Measurements from ENCODE around the gene KIAA1217.

DNA sequence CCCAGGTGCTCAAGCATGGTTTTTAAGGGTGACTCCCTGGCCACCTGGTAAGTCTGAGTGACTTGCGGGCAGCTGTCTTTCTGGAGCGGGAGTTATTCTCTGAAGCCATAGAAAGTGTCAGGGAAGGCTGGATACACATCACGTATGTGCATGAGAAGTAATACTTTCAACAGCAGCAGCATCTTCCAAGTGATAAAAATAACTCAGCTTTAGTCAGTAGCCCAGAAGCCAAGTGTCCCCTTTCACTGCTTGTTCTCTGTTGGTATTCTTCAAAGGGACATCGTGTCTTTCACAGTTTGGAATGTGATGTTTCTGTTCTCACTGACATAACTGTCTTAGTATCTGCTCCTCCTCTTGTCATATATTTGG lies 97.6 kb downstream of the KIAA1217 start:
- TF ChIP-seq, protein P1, sequence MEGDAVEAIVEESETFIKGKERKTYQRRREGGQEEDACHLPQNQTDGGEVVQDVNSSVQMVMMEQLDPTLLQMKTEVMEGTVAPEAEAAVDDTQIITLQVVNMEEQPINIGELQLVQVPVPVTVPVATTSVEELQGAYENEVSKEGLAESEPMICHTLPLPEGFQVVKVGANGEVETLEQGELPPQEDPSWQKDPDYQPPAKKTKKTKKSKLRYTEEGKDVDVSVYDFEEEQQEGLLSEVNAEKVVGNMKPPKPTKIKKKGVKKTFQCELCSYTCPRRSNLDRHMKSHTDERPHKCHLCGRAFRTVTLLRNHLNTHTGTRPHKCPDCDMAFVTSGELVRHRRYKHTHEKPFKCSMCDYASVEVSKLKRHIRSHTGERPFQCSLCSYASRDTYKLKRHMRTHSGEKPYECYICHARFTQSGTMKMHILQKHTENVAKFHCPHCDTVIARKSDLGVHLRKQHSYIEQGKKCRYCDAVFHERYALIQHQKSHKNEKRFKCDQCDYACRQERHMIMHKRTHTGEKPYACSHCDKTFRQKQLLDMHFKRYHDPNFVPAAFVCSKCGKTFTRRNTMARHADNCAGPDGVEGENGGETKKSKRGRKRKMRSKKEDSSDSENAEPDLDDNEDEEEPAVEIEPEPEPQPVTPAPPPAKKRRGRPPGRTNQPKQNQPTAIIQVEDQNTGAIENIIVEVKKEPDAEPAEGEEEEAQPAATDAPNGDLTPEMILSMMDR (IDR thresholded peaks at IDR 0.05), result no peak
- TF ChIP-seq POLR2A (IDR thresholded peaks at IDR 0.05), result no peak
